GM18867 (cell line): ENCODE data around the gene ITPRID1.

Experiments used
- ATAC-seq: cut with Tn5 transposase; IDR thresholded peaks from one replicate; pipeline ENCODE4 v1.9.1; 2021; ENCODE audit warnings: mild to moderate bottlenecking, moderate library complexity; ENCODE audit not compliant: unreplicated experiment

The ITPRID1 gene

GRCh38 chr7:31692871-31693270, 179.0 kb downstream of the ITPRID1 start:
- no peak for ATAC-seq

GRCh38 chr7:31695859-31696614, 182.1 kb downstream of the ITPRID1 start:
- ATAC-seq = no peak

GRCh38 chr7:31699050-31699449, 185.2 kb downstream of the ITPRID1 start:
- no peak for ATAC-seq

GRCh38 chr7:31702354-31702753, 188.5 kb downstream of the ITPRID1 start:
- ATAC-seq = no peak

GRCh38 chr7:31705377-31705776, 191.5 kb downstream of the ITPRID1 start:
- peak; percentile 53 for ATAC-seq

GRCh38 chr7:31707089-31707488, 193.2 kb downstream of the ITPRID1 start:
- ATAC-seq = no peak
